ENCODE measurements around the gene PDE2A.

Gene PDE2A

DNA sequence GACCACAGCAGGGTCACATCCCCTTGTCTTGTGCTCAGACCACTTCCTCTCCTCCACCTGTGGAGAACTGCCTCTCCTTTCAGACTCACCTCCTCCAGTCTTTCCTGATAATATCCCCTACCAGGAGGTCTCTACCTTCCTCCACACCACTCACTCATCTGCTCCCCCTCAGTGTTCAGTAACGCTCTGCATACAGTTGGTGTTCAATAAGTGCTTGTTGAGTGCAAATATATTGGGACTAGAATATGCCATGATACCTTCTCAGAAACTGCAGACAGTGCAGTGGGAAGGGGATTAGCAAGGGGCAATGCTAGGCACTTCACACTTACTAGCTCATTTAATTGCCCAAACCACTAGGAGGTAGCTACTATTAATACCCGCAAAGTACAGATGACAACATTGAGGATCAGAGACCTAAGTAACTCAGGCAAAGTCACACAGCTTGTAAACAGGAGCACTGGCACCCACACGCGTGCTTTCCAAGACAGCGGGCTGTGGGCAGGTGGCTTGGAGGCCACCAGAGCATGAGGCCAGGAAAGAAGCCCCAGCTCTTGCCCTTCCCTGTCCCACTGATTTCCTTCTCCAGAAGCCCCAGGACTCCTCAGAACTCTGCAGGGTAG lies 8.1 kb upstream of the PDE2A start:
- H3K36me3 ChIP-seq (ENCODE audit: control insufficient read depth, insufficient read depth, low read length, severe bottlenecking): peaks cover 12% of the 10 kb centered on the region
- H3K4me1 ChIP-seq (ENCODE audit: control insufficient read depth, insufficient read depth, low read length): peaks cover 43% of the 10 kb centered on the region
- H3K4me3 ChIP-seq (ENCODE audit: low read length): no peak overlapping the region
- no peaks in the 10 kb centered on the region for H3K9me3 ChIP-seq (ENCODE audit: control insufficient read depth, low read length)
- peaks cover 19% of the 10 kb centered on the region for H3K27me3 ChIP-seq (replicated peaks; ENCODE audit: control insufficient read depth, insufficient read depth, low read length)
- no peak for DNase-seq (ENCODE audit: low read depth)
- H3K9ac ChIP-seq (ENCODE audit: low read length): no peak overlapping the region

DNA sequence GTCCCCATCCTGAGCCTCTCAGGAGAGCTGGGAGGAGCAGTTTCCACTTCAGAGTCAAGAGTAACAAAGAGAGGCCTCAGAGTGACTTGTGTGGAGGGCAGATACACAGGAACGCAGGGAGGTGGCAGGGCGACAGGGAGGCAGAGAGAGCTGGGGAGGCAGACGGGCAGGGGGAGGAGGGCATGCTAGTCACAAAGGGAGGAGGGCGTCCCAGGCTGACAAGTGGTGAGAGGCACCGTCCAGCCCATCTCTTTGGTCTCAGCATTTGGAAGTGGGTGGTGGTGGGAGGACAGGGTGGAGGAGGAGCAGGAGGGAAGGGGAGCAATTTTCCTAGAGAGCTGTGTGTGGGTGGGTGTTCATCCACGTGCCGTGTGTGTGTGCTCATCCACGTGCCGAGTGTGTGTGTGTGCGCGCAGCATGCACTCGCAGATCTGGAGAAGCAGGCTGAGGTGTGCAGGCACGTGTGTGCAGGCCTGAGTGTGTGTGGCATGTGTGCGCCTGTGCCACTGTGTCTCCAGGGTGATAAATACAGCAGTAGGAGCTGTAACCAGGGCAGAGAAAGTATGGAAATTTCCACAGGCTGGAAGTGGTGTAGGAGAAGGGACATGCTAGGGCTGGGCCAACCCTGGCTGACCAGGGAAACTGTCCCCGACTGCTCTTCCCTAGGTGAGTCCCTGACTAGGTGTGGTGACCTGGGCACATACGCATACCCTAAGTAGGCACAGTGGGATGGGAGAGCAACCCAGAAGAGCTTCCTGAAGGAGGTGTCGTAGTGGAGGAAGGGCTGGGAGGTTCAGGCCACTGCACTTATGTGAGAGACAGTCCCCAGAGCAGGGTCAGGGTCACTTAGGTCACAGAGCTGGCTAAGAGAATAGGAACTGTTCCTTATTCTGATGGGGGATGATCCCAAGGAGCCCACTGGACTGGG lies 7.3 kb upstream of the PDE2A start:
- peaks cover 25% of the 10 kb centered on the region for H3K27me3 ChIP-seq (replicated peaks; ENCODE audit: control insufficient read depth, insufficient read depth, low read length)
- peaks cover 8% of the 10 kb centered on the region for H3K36me3 ChIP-seq (ENCODE audit: control insufficient read depth, insufficient read depth, low read length, severe bottlenecking)
- H3K4me3 ChIP-seq (ENCODE audit: low read length): no peak overlapping the region
- peaks cover 35% of the 10 kb centered on the region for H3K4me1 ChIP-seq (ENCODE audit: control insufficient read depth, insufficient read depth, low read length)
- no peaks in the 10 kb centered on the region for H3K9me3 ChIP-seq (ENCODE audit: control insufficient read depth, low read length)
- H3K9ac ChIP-seq (ENCODE audit: low read length): no peak overlapping the region
- DNase-seq (ENCODE audit: low read depth): no peak

DNA sequence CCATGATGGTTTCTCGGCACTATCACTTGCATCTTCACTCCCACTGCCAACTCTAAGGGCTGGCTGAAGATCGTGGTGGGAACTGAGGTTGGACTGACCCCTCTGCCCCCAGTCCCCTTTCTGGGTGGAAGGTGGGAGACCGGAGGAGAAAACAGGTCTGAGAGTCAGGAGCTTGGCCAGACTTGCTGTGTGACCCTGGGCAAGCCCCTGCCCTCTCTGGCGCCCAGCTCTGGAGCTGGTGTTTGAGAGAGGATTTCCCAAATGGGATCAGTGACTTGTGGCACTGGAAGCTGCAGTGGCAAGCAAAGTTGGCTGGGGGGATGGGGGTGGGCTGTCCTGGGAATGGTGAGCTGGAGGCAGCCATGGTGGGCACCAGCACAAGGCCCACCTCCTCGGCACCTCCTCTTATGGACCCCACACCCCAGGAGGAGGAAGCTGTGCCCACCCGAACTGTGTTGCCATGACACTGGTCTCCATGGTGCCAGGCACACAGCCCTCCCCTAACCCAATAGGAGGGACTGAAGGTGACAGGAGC lies 6.5 kb upstream of the PDE2A start:
- H3K36me3 ChIP-seq (ENCODE audit: control insufficient read depth, insufficient read depth, low read length, severe bottlenecking): peaks cover 7% of the 10 kb centered on the region
- H3K4me3 ChIP-seq (ENCODE audit: low read length): no peak overlapping the region
- no peak for DNase-seq (ENCODE audit: low read depth)
- H3K9me3 ChIP-seq (ENCODE audit: control insufficient read depth, low read length): no peaks in the 10 kb centered on the region
- H3K9ac ChIP-seq (ENCODE audit: low read length): no peak overlapping the region
- peaks cover 27% of the 10 kb centered on the region for H3K4me1 ChIP-seq (ENCODE audit: control insufficient read depth, insufficient read depth, low read length)
- peaks cover 33% of the 10 kb centered on the region for H3K27me3 ChIP-seq (replicated peaks; ENCODE audit: control insufficient read depth, insufficient read depth, low read length)

DNA sequence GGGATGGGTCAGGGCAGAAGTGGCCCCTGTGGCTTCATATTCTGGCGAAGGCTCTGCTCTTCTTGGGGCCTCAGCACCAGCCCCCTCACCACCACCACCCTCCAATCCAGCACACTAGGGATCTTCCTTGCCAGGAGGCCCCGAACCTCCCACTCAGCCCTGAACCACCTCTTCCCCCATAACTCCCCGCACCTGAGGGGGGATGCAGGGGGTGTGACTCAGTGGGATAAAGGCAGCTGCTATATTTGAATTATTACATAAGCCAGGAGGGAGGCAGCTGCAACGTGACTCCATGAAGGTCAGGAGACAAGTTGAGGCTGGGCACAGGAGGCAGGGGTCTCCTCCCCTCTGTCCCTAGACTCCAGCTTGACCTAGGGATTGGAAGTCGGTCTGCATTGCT lies 5.6 kb upstream of the PDE2A start:
- Histone ChIP-seq H3K9ac (ENCODE audit: low read length) (no peak overlapping the region), H3K27me3 (replicated peaks; ENCODE audit: control insufficient read depth, insufficient read depth, low read length) (peaks cover 41% of the 10 kb centered on the region), H3K36me3 (ENCODE audit: control insufficient read depth, insufficient read depth, low read length, severe bottlenecking) (no peaks in the 10 kb centered on the region), H3K4me3 (ENCODE audit: low read length) (no peak overlapping the region), H3K9me3 (ENCODE audit: control insufficient read depth, low read length) (no peaks in the 10 kb centered on the region), H3K4me1 (ENCODE audit: control insufficient read depth, insufficient read depth, low read length) (peaks cover 19% of the 10 kb centered on the region)
- DNase-seq (ENCODE audit: low read depth): no peak

DNA sequence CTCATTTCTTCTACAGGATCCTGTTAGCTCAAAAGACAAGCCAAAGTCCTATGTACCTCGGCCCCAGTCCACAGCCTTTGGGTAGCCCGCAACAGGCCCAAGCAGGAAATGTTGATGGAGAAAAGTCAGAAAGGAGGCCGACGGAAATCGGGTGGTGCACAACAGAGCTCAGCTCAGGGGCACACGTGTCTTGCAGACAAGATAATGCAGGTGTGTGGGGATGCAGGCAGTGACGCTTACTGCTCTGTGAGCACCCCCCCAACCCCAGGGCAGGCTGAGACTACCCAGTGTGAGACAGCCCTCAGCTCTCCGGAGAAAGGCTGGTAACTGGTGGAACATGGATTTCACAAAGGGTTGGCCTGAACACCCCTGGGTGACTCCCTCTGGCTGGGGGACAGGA lies 4.3 kb upstream of the PDE2A start:
- H3K9me3 ChIP-seq (ENCODE audit: control insufficient read depth, low read length): no peaks in the 10 kb centered on the region
- peaks cover 8% of the 10 kb centered on the region for H3K4me1 ChIP-seq (ENCODE audit: control insufficient read depth, insufficient read depth, low read length)
- no peaks in the 10 kb centered on the region for H3K36me3 ChIP-seq (ENCODE audit: control insufficient read depth, insufficient read depth, low read length, severe bottlenecking)
- peaks cover 54% of the 10 kb centered on the region for H3K27me3 ChIP-seq (replicated peaks; ENCODE audit: control insufficient read depth, insufficient read depth, low read length)
- H3K4me3 ChIP-seq (ENCODE audit: low read length): no peak overlapping the region
- H3K9ac ChIP-seq (ENCODE audit: low read length): no peak overlapping the region
- no peak for DNase-seq (ENCODE audit: low read depth)

DNA sequence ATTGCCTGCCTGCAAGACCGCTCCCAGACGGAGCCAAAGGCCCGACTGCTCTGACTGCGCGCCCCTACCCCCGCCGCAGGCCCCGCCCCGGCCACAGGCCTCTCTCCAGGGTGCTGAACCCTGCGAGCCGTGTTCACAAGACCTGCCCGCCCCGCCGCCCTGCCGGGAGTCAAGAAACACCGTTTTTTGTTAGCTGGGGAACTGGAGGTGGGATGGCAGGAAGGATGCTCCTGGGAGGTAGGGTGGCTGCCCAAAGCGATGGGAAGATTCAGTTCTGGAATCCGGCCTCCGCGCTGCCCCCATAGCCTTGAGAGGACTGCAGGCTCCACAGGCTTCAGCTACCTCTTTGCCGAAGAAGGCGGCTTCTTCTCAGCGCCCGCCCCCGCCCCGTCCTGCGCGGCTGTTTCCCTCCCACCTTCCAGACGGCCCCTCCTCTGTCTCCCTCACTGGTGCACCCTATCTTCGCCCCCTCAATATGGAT lies 2.7 kb upstream of the PDE2A start:
- Histone ChIP-seq H3K4me3 (ENCODE audit: low read length) (no peak overlapping the region), H3K4me1 (ENCODE audit: control insufficient read depth, insufficient read depth, low read length) (peaks cover 8% of the 10 kb centered on the region), H3K36me3 (ENCODE audit: control insufficient read depth, insufficient read depth, low read length, severe bottlenecking) (no peaks in the 10 kb centered on the region), H3K9ac (ENCODE audit: low read length) (no peak overlapping the region), H3K27me3 (replicated peaks; ENCODE audit: control insufficient read depth, insufficient read depth, low read length) (peaks cover 71% of the 10 kb centered on the region), H3K9me3 (ENCODE audit: control insufficient read depth, low read length) (no peaks in the 10 kb centered on the region)
- DNase-seq (ENCODE audit: low read depth): peak; percentile 68

DNA sequence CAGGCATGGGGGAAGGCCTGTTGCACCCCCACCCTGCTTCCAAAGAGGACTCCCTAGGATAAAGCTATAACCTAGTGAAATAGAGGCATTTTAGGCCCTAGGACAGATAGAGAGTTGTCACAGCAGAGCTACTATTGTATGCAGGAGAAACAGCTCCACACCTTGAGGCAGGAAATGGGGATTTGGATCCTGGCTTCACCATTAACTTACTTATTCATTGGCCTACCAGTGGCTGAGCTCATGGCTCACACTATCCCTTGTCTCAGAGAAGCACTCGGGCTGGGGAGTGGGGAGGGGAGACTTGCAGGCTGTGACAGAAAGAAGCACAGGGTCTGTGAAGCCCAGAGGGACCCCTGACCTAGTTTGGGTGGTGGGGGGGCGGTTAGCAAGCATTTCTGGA lies 999 bp upstream of the PDE2A start:
- Histone ChIP-seq H3K4me3 (ENCODE audit: low read length) (no peak overlapping the region), H3K27me3 (replicated peaks; ENCODE audit: control insufficient read depth, insufficient read depth, low read length) (peaks cover 84% of the 10 kb centered on the region), H3K4me1 (ENCODE audit: control insufficient read depth, insufficient read depth, low read length) (no peaks in the 10 kb centered on the region), H3K9me3 (ENCODE audit: control insufficient read depth, low read length) (no peaks in the 10 kb centered on the region), H3K9ac (ENCODE audit: low read length) (no peak overlapping the region), H3K36me3 (ENCODE audit: control insufficient read depth, insufficient read depth, low read length, severe bottlenecking) (no peaks in the 10 kb centered on the region)
- DNase-seq (ENCODE audit: low read depth): no peak

DNA sequence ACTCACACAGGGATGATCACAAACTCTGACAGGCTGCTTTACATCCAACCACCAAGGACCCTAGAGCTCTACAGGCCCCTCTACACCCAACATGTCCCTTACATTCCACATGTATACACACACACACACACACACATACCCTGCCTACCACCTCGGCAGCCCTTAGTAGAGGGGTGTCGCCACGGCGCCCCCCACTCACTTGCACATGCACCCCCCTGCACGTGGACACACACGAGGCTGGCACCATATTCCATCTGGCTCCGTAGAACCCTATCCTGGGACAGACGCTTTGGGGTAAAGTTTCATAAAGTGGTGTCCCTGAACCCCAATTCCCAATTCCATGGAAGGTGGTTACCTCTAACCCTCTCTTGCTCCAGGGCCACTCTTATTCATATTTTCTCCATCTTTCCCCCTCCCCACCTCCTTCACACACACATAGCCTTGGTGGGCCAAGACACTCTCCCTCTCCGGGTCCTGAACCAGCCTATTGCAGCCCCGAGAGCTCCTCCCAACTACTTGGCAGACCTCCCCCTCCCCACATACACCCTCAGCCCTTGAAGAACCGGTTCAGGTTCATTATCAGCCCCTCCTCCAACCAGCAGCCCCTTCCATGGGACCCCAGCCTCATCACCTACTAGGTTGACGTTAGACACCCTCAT lies 809 bp downstream of the PDE2A start:
- Histone ChIP-seq H3K4me3 (ENCODE audit: low read length) (no peak overlapping the region), H3K9ac (ENCODE audit: low read length) (no peak overlapping the region), H3K4me1 (ENCODE audit: control insufficient read depth, insufficient read depth, low read length) (no peaks in the 10 kb centered on the region), H3K9me3 (ENCODE audit: control insufficient read depth, low read length) (no peaks in the 10 kb centered on the region), H3K36me3 (ENCODE audit: control insufficient read depth, insufficient read depth, low read length, severe bottlenecking) (no peaks in the 10 kb centered on the region), H3K27me3 (replicated peaks; ENCODE audit: control insufficient read depth, insufficient read depth, low read length) (peaks cover 90% of the 10 kb centered on the region)
- no peak for DNase-seq (ENCODE audit: low read depth)

DNA sequence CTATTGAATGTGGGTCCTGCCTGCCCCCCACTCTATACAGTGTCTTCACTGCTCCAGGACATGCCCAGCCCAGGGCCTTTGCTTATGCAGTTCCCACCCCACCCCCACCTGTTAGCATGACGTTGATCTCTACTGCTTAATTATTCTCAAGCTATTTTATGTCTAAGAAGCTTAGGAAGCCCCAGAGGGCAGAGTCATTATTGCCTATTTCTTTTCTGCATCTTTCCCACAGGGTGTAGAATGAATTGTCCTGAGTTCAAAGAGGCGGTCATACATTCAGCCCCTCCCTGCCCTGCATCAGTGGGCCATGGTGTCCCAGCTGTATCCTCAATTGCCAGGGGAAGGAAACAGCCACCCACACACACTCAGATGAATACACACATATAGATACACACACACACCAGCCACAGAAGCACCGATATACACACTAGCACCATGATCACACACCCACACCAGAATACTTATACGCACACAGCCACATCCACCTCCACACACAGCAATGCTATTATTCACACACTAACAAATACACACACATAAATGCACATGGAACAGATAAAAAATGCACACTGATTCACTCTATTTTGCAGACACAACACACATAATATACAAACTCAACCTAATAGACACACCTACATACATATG lies 1.5 kb downstream of the PDE2A start:
- H3K36me3 ChIP-seq (ENCODE audit: control insufficient read depth, insufficient read depth, low read length, severe bottlenecking): no peaks in the 10 kb centered on the region
- H3K9ac ChIP-seq (ENCODE audit: low read length): no peak overlapping the region
- peaks cover 91% of the 10 kb centered on the region for H3K27me3 ChIP-seq (replicated peaks; ENCODE audit: control insufficient read depth, insufficient read depth, low read length)
- H3K9me3 ChIP-seq (ENCODE audit: control insufficient read depth, low read length): peaks cover 5% of the 10 kb centered on the region
- H3K4me3 ChIP-seq (ENCODE audit: low read length): no peak overlapping the region
- H3K4me1 ChIP-seq (ENCODE audit: control insufficient read depth, insufficient read depth, low read length): no peaks in the 10 kb centered on the region
- DNase-seq (ENCODE audit: low read depth): no peak

DNA sequence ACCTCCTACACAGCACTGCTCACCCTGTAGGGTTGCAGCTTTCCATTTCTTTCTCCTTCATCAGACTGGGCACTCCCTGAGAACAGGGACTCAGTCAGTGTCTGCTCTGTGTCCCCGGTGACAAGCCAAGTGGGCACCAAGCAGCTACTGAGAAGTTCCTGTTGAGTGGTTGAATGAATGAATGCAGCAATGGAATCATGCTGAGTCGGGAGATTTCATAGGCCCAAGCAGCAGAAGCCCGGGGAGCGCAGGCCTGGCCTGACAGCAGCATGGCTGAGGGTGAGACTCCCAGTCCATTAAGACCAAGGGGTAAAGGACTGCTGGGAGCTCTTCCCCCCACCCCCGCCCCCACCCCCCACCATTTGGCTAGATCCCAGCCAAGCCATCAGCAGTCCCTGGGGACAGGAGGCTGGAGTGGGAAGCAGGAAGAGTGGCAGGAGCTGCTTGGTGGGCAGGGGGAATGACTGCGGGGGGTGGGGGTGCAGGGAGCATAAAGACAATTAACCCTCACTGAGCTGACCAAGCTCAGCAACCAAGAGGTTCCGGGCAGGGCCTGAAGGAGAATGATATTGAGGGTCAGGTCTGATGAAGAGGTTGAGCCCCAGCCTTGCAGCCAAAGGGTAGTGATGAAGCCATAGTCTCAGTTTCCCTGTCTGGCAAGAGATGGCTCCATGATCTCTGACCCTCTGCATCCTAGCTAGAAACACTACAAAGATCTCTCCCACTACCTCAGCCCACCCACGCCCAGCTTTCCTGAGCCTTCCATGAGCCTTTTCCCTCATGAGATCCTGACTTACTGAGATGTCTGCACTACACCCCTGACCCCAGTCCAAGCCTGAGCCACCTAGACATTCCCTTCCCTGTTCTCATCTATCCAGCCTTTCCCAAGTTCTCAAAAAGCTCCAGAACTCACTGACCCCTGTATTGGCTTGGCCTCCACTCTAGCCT lies 2.8 kb downstream of the PDE2A start:
- Histone ChIP-seq H3K9me3 (ENCODE audit: control insufficient read depth, low read length) (peaks cover 9% of the 10 kb centered on the region), H3K27me3 (replicated peaks; ENCODE audit: control insufficient read depth, insufficient read depth, low read length) (peaks cover 88% of the 10 kb centered on the region), H3K4me3 (ENCODE audit: low read length) (no peak overlapping the region), H3K36me3 (ENCODE audit: control insufficient read depth, insufficient read depth, low read length, severe bottlenecking) (no peaks in the 10 kb centered on the region), H3K9ac (ENCODE audit: low read length) (no peak overlapping the region), H3K4me1 (ENCODE audit: control insufficient read depth, insufficient read depth, low read length) (no peaks in the 10 kb centered on the region)
- no peak for DNase-seq (ENCODE audit: low read depth)
